Measurements from ENCODE around the gene SLIT1.

The SLIT1 gene

DNA sequence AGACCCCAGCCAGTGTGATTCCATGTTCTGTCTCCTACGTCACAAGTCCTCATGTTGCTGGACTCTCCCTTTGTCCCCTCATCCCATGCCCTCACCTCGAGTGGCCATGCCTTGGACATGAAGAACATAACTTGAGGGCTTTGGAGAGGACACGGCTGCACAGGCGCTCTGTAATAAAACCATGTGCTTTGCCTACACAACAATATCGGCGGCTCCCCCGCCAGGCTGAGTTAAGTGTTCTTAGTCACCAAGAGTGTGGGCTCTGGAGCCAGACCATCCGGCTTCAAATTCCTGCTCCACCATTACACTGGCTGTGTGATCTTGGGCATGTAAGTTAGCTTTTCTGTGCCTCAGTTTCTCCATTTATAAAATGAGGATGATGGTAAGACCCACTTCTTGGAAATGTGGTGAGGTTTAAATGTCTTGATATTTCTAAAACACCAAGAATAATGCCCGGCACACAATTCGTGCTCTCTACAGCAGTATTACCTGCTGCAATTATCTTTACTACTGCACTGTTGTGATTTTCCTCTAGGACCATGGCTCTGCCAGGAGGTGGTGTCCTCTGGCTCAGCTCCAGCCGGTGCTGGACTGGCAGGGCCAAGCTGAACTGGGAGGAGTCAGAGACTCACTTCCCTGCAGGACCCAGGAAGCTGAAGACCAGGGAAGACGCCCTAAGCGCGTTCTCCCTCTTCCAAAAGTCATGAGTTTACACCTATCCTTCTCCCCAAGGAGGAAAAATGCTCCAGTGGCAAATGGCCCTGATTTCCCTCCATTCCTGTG lies 15.7 kb downstream of the SLIT1 start:
- ATAC-seq, result no peak

DNA sequence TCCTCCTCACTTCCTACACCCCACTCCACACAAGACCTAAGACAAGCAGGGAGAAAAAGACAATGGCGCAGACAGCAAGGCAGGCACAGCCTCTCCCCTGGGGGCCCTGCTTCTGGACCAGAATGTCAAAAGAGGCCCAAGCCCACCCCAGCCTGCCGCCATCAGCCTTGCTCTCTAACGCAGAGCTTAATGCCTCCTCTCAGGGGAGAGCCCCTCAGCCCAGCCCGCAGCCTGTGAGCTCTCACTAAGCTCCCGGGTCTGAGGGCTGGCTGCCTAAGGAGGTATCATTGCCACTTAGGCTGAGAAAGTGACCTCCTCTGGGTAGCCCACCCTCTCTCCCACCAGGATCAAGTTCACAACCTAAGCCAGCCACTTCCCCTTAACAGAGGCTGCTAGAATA lies 16.7 kb downstream of the SLIT1 start:
- ATAC-seq (no peak), DNase-seq (no peak)

More for the DNA sequence above, 15.7 kb downstream of the SLIT1 start:
- no peak for DNase-seq

DNA sequence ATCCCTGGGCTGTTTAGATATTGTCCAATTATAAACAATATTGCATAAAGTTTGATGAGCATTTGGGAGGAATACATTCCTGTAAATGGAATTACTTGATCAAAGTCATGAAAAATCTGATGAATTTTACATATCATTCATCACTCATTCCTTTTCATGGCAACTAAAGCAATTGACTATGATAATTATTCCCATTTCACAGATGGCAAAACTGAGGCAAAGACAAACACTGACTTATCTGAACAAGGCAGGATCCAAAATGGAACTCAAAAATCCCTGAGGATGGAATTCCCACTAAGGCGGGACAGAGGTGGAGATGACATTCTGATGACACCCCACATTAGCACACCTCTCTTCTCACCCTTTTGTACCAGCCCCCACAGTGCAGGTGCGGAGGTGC lies 17.1 kb downstream of the SLIT1 start:
- no peak for ATAC-seq
- DNase-seq, result no peak

DNA sequence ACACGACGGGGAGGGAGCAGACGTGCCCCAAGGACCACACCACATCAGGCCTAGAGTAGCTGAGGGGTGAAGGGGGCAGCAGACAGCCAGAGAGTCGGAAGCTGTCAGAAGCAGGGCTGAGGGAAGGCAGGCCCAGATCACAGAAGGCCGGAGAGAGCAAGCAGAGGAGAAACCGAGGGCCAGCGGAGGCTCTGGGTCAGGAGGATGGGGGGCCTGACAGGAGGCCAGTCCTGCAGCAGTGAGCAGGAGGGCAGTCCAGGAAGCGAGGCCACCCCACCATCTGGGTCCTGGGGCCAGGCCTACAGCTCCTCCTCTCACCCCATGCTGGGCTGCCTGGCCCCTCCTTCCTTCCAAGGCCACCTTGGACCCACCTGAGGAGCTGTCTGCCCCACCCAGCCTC lies 20.3 kb downstream of the SLIT1 start:
- DNase-seq (no peak), ATAC-seq (no peak)

DNA sequence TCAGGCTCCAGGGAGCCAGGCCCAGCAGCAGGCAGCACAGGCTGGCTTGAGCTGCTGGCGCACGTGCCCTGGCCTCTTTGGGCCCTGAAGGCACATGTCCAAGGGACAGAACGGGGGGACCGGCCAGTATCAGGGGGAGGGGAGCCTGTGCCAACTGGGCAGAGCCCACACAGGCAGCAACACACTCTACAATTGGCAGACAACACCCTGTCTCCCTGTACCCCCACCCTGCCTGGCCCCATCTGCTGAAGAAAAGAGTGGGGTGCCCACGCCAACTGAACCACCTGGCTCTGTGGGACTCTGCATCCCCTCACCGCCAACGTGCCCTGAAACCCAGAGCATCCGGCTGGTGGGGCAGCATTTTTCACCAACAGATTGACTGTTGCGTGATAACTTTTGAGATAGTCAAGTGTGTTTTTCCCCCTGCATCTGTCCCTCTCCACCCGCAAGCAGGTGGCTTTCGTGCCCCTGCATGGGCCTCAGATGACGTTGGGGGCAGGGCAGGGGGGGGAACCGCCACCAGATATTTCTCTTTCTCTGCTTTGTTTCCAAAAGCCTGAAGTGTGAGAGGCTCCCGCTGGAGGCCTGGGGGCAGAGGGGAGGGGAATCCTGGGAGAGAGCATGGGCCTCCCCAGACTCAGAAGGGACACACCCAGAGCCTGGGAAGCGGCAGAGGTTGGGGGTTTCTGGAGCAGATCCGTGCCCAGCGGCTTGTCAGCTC lies 21.8 kb downstream of the SLIT1 start:
- no peak for DNase-seq
- ATAC-seq, result no peak

DNA sequence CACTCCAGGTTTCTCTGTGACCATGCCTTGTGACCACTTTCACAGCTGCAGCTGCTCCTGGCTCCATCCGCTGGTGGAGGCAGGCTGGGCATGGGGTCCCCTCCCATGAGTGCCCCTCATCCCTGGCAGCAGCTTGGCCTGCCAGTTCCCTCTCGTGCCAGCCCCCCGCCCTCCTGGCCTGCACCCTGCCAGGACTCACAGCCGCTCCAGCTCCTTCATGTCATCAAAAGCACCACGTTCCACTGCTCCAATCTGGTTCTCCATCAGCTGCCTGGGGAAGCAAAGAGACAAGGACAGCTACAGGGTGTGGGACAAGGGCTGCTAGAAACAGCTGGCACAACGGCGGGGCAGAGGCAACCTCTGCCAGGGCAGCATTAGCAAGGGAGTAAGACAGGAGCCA lies 22.6 kb downstream of the SLIT1 start:
- ATAC-seq (no peak), DNase-seq (no peak)

DNA sequence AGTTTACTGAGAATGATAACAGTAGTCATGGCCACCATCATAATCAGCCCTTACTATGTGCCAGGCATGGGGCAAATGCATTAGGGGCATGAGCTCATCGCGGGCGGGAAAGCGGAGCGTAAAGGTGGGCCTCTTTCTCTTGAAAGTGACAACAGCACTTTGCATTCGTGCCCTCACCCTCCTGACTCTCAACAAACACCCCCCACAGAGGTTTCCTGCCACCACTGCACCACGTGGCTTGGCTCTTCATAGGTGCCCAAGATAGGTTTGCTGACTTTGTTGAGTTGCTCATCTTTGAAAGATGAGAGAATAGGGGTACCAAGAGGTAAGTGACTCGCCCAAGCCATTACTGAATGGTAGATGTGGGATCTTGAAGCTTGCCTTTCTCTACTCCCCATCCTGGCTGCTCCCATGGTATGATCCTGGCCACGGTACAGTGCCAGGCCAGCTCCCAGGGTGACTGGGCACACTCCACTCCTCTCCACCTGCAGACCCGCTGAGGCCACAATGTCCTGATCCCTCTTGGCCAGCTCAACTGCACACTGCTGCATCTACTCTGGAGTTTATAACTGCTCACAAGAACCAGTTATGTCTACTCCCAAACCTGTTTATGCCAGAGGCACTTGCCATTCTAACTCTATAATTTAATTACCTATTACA lies 26.0 kb downstream of the SLIT1 start:
- DNase-seq (no peak), ATAC-seq (no peak)

DNA sequence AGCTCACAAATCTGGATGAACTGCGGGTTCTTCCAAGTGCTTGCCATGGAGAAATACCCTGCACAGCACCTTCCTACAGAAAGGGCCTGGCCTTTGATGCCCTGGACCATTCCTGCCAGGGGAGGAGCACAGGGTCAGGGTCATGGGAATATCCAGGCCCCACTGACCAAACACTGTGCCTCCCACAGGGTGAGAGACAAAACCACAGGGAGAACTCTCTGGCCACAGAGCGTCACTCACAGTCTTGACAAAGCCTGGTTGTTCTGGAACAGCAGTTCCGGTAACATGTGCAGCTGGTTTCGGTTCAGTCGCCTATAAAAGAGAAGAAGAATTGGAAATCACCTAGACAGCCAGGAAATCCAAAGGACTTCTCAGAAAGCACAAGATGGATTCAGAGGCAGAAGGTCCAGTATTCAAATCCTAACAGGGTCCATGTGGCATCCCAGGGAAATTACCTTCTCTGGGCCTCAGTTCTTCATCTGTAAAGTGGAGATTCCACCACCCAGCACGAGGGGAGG lies 28.1 kb downstream of the SLIT1 start:
- ATAC-seq (no peak), DNase-seq (no peak)

DNA sequence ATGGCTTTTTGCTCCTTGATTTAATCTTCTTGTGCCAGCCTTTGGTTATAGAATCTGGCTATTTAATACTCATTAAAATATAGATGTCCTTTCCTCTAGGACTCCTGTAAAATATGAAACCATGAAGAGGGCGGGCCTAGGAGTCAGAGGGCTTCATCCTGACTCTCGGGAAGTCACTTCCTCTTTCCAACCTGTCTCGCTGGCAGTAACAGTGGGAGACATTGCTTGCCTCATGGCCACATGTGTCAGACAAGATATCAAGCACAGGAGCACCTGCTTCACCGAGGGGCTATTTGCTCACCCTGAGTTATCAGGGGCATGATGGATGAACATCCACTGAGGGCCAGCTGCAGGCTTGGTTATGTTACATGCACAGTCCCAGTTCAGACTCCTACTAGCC lies 31.0 kb downstream of the SLIT1 start:
- no peak for DNase-seq
- ATAC-seq, result no peak

DNA sequence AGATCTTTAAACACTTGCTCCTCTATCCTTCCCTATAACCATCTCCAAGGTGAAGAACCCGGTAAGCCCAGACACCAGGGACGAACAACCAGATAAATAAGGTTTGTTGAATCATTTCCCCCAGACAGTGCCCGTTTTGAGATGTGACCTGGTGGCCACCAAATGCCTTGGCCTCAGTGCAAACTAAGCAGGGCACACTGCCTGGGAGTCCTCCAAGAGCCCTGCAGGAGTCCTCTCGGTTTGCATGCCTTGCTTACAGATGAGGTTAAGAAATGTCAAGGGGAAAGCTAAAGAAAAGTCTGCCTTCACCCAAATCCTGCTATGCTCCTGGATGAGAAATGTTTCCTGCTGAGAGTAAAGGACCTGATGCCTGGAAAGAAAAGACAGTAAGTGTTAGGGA lies 31.6 kb downstream of the SLIT1 start:
- no peak for ATAC-seq
- DNase-seq, result no peak

DNA sequence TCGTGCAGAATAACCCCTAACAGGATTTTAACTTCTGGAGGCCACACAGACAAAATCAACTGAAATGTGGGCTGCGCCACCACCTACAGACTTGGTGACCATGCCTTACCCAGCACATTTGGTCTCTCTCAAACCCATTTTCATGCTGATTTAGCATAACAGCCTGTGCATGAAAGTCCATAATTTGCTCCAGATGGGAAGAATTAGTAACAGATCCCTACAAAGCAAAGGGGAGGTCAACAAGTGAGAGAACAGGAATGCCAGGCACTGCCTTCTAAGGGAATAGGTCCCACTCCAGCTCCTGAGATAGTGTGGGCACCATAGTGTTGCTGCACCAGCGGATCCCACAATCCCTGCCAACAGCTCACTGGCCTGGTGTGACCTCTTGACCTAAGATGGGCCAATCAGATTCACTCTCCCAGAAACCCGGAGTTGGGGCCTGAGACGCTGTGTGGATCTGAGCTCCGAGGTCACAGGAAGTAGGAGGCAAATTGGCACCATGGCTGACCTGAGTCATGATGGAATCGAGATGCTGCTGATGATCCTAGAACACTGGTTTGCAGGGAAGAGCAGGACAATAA lies 32.4 kb downstream of the SLIT1 start:
- ATAC-seq, result no peak
- DNase-seq, result no peak

DNA sequence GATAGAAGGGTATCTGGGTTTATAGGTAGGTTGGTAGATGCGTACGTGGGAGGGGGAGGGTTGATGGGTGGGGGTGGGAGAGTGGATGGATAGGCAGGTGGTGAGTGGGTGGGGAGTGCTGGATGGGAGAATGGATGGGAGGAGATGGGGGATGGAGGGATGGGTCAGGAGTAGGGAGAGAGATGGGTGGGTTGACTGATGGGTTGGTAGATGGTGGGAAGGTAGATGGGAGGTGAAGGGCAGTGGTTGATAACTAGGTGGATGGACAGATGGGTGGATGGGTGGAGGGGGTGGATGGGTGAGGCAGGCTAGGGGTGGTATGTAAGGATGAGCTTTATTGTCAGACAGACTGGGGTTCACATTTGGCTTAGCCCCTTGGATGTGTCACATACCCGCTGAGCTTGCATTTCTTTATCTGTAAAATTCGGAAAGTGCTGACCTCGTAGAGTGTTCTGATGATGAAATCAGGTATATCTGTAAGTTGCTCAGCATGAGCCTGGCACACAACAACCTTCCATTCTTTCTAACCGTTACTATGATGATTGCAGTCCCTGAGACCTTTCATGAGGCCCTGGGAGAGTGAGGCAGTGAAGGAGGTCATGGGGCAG lies 34.3 kb downstream of the SLIT1 start:
- DNase-seq (no peak), ATAC-seq (no peak)

DNA sequence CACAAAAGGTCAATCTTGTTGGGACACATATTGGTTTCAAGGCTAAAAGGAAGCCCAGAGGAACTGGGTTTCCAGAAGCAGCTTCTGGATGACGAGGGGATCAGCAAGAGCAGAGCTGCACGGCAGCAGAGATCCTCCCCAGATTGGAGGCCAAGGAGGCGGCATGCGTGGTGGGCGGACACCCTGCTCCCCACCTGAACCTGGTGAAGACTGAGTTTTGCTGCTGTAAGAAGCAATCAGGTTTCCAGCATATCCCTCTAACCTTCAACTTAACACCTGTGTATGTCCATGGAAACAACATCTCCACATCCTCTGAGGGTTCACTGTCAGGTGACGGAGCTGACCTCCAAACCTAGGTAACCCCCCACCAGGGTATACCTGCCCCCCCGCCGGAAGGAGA lies 35.1 kb downstream of the SLIT1 start:
- DNase-seq (no peak), ATAC-seq (no peak)

DNA sequence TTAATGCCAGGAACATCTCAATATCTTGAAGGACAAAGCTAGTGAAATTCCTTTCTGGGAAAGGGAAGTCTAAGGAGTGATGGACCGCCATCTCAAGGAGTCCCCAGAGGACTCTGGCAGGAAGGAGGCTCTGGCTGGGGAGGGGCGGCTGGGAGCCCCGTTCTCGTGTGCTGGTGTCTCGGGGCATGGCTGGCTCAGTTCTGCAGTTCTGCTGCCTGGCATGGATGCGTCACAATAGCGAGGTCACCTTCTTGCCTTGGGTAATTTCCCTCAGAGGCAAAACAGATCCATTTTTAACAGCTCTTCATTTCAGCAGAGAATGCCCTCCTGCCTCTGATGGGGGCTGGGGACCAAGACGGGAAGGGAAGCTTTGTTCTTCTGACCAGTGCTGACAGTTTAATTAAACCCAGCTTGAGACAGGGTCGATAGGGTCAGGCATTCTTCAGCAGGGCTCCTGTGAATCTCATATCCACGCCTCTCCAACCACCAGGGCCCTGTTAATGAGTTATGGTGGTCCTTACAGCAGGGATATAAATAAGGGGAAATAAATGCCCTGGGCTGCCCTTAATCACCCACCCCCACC lies 35.7 kb downstream of the SLIT1 start:
- DNase-seq, result no peak
- no peak for ATAC-seq

DNA sequence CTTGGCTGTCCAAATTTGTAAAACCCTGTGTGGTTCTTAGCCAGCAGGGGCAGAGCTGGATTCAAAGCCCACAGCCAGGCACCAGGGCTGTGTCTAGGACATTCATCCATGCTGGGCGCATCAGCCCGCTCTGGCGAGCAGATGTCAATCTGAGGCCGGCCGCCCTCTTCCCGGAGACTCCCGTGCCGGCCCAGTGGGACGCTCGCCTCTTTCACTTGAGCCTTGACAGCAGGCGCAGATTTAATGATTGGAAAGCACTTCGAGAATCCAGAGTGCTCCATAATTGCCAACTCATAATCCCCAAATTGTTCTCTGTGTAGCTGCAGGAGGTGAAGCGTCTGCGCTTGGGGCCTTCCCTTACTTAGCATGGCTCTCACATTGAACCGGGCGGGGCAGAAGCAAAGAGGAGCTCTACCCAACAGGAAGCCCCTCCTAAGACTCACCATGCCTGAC lies 36.7 kb downstream of the SLIT1 start:
- no peak for ATAC-seq
- no peak for DNase-seq

DNA sequence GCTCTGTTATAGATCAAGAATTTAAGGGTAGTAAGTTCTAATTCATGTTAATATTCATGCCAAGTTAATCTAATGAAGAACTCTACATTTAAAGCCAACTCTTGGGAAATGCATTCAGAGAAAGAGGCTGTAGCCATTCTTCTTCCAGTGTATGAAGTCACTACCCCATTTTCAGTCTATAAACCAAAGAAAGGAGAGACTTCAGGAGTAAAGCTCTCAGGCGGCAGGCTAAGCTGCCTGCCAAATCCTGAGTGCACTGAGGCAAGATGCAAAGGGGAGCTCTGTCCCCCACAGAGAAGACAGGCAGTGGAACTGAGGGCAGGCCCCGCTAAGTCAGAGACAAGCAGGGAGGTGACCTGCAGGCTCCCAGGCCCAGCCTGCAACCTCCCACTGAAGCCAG lies 41.5 kb downstream of the SLIT1 start:
- no peak for ATAC-seq
- DNase-seq, result no peak

DNA sequence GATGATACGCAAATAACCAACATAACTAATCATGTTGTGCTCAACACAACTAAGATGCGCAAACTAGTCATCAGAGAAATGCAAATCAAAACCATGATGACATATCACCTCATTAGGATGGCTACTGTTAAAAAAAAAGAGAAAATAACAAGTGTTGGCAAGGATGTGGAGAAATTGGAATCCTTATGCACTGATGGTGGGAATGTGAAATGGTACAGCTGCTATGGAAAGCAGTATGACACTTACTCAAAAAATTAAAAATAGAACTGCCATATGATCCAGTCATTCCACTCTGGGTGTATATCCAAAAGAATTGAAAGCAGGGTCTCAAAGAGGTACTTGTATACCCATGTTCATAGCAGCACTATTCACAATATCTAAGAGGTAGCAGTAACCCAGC lies 42.9 kb downstream of the SLIT1 start:
- no peak for ATAC-seq
- DNase-seq, result no peak

DNA sequence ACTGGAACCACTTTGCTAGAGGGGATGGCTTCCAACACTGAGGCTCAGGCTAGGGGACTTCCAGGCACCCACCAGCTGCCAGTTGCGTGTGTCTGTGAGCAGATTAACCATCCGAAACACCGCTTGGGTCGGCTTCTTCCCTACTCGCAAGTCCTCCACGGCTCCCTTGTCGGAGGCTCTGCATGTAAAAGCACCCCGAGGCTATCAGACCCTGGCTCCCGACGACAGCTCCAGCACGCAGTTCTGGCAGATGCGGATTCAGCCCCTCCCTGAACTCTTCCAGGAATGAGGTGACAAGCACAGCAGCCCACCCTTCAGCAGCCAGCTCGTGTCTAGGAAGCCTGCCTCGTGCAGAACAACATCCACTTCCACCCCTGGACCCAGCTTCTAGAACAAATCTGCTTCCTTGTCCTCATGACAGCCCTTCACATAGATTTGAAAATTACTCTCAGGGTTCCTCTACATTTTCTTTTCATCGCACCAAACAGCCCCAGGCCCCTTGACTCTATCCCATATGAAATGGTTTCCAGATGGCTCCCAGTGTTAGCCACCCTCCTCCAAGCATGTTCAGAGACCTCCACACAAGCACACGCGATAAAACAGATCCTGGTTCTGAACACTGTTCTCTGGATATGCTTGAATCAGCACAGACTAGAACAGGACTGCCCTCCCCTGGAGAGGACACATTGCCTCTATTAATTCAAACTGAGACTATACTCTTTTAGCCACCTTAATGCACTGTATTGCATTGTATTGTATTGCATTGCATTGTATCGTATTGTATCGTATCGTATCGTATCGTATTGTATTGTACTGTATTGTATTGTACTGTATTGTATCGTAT lies 44.6 kb downstream of the SLIT1 start:
- DNase-seq (no peak), ATAC-seq (no peak)

DNA sequence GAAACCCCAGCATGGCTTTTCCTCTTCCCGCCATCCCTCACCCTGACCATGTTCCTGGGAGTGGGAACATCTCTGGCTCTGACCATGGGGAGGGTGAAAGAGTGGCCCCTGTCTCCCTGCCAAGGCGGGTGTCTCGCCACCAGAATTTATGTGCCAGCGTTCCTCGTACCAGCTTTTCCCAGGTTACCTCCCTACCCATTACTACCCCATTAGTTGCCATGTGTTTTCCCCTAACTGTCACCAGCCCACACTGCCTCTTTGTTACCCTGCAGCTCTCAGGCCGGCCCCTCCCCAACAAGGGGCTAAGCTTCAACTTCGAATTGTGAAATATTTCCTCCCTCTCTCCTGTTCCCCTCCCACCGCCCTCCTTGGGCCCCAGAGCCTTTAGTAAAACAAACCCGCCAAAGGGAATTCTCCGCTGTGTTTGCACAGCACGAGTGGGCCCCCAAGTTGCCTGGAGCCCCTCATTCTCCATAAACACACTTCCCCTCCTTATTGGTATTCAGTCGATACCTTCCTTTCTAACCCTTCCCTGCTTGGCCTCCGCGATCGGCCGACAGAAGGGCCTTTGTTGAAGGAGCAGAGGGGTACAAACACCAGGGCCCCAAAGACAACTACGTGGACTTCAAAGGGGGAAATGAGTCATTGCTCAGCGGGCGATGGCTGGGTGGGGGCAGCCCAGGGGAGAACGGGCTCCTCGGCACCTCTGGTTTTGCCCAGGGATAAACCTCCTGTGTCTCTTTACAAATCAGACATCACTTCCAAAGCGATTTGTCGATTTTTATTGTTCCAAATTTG lies 45.5 kb downstream of the SLIT1 start:
- ATAC-seq (no peak), DNase-seq (no peak)

DNA sequence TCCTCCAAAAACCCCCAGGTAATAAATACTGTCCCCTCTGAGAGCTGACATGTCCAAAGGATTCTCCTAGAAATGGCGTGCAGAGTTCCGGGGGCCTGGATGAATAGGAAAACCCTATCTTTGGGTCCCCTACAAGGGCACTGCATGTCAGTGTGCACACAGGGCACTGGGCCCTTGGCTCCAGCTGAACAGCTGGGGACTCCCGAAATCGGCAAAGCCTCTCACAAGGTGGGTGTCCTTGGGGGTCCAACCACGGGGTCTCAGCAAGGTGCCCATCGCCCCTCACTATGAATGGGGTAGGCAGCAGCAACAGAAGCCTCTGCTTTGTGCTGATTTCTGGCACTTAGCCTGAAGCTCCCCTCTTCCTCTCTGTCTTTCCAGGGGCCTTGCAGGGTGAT lies 46.1 kb downstream of the SLIT1 start:
- ATAC-seq (no peak), DNase-seq (no peak)
